Gastrocnemius medialis (tissue), 4 donors: ENCODE results near the gene BRMS1.

Experiments
- POLR2A ChIP-seq, 2 donors: fragments of 450-650 bp; IDR thresholded peaks; one replicate each; pipeline ENCODE4 v1.6.1; 2017; ENCODE audit warnings: antibody characterized with exemption in 2 of 2, mild to moderate bottlenecking in 2 of 2, moderate library complexity in 2 of 2
- TF ChIP-seq, protein P1 (sequence below), 5 experiments: fragments of 450-650 bp in 3 of 5; fragments of 200-600 bp in 2 of 5; sonication (generic) in 2 of 5; IDR thresholded peaks in 4 of 5; conservative IDR thresholded peaks in 1 of 5; 1 replicate in 4 of 5; 2 replicates in 1 of 5; pipeline ENCODE4 v1.5.1; 2016 to 2019; ENCODE audit warnings: antibody characterized with exemption in 5 of 5, mild to moderate bottlenecking in 3 of 5, moderate library complexity in 3 of 5

DNA sequence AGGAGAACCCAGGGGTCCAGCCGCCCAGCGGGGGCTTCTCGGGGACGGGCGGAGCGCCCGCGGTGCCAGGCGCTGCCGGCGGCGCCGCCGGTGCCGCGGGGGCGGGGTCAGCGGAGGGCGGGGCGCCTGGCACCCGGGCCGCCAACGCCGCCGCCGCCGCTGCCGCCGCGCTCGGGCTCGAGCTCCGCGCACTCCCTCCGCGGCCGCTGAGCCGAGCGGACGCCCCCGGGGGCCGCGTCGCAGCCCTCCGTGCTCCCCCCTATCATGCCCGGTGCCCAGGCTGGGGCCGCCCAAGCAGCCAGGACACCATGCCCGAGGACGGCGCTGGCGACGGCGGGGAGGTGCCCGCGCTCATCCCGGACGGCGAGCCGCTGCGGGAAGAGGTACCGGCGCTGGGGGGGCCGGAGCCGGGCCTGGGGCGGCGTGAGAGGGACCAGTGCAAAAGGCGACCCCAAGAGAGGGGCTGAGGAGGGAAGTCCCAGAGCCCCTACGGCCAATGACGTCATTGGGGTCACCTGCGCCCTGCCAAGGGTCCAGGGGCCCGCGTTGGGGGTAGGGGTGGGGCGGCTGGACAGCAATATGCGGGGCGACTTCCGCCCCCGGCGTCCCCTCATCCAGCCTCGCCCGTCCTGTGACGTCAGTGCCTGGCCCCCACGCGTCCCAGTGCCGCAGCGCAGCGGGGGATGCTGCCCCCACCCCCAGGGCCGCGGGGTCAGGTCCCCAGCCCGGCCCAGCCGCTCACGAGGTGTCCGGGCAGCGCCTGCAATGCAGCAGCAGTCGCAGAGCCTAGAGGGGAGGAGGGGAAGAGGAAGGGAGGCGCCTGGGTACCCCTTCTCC, 53.0 kb downstream of the BRMS1 start, which contains the start of gene TMEM151A:
- TF ChIP-seq, protein P1, sequence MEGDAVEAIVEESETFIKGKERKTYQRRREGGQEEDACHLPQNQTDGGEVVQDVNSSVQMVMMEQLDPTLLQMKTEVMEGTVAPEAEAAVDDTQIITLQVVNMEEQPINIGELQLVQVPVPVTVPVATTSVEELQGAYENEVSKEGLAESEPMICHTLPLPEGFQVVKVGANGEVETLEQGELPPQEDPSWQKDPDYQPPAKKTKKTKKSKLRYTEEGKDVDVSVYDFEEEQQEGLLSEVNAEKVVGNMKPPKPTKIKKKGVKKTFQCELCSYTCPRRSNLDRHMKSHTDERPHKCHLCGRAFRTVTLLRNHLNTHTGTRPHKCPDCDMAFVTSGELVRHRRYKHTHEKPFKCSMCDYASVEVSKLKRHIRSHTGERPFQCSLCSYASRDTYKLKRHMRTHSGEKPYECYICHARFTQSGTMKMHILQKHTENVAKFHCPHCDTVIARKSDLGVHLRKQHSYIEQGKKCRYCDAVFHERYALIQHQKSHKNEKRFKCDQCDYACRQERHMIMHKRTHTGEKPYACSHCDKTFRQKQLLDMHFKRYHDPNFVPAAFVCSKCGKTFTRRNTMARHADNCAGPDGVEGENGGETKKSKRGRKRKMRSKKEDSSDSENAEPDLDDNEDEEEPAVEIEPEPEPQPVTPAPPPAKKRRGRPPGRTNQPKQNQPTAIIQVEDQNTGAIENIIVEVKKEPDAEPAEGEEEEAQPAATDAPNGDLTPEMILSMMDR (IDR thresholded peaks at IDR 0.05 in 4 of 5, conservative IDR thresholded peaks at IDR 0.05 in 1 of 5) = no peak
- TF ChIP-seq POLR2A (IDR thresholded peaks at IDR 0.05) = no peak
